ENCODE results near the gene CAMTA1. TPM values are rescaled to one million over a fixed set of nuclear protein-coding genes. Genes with fewer than 3 reads are reported as not detected.

Gene CAMTA1
- polyA plus RNA-seq, 1 experiment = 23.1 TPM

DNA sequence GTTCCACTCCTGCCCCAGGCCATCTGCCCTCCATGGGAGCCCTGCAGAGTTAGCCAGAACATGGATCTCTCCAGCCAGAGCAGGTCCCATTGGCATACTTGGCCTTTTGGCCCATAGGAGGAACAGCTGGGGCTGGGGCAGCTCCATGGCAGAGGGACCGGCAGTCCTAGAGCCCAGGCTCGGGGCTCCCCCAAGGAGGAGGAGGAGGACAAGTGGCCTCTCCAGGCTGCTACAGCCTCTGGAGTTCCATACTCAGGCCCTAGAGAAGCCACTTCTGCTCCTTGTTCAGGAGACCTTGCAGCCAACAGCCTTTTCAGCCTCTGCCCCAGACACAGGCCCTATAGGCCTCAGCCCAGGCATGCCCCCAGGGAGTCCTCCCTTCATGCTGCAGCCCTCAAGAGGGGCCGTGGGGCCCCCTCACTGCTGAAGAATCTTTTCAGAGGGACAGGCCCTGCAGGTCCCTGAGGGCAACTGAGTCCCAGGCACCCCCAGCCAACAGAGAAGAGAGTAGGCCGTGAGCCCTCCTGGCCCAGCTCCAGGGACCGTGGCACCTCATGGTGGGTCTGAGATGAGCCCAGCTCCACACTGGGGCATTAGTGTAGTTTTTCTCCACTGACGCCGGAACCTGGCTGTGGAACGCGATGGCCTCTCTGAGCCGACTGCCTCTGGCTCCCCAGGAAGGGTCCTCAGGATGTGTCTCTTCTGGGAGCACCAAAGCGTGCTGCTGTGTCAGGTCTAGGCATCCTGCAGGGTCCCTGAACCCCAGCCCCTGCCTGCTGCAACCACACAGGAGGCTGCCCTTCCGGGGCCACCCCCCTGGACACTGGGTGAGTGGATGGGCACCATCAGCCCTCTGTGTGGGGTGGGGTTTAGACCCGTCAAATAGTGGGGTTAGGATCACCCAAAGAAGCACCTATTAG lies 688.2 kb downstream of the CAMTA1 start:
- Histone ChIP-seq H3K27me3 (ENCODE audit: control insufficient read depth, insufficient read depth, low read length) (no peaks in the 10 kb centered on the region), H3K36me3 (ENCODE audit: control insufficient read depth, insufficient read depth, low read length) (no peaks in the 10 kb centered on the region), H3K4me3 (ENCODE audit: low read depth, low read length) (no peak overlapping the region)
- no peak for DNase-seq (ENCODE audit: low read depth)
- ChIA-PET CTCF (no interaction called here), POLR2A (no interaction called here)
- TF ChIP-seq, protein P1, sequence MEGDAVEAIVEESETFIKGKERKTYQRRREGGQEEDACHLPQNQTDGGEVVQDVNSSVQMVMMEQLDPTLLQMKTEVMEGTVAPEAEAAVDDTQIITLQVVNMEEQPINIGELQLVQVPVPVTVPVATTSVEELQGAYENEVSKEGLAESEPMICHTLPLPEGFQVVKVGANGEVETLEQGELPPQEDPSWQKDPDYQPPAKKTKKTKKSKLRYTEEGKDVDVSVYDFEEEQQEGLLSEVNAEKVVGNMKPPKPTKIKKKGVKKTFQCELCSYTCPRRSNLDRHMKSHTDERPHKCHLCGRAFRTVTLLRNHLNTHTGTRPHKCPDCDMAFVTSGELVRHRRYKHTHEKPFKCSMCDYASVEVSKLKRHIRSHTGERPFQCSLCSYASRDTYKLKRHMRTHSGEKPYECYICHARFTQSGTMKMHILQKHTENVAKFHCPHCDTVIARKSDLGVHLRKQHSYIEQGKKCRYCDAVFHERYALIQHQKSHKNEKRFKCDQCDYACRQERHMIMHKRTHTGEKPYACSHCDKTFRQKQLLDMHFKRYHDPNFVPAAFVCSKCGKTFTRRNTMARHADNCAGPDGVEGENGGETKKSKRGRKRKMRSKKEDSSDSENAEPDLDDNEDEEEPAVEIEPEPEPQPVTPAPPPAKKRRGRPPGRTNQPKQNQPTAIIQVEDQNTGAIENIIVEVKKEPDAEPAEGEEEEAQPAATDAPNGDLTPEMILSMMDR (IDR thresholded peaks at IDR 0.05; ENCODE audit: insufficient read depth, low read depth, low read length) = no peak

DNA sequence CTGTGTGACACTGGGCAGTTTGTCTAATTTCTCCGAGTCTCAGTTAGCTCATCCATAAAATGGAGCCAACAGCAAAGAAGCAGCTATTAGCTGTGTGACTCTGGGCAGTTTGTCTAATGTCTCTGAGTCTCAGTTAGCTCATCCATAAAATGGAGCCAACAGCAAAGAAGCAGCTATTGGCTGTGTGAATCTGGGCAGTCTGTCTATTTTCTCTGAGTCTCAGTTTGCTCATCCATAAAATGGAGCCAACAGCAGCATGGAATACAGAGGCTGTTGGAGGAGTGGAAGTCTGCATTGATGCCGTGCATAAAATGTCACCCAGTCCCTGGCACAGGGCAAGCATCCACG lies 688.9 kb downstream of the CAMTA1 start:
- no peaks in the 10 kb centered on the region for H3K27me3 ChIP-seq (ENCODE audit: control insufficient read depth, insufficient read depth, low read length)
- no peaks in the 10 kb centered on the region for H3K36me3 ChIP-seq (ENCODE audit: control insufficient read depth, insufficient read depth, low read length)
- POLR2A ChIA-PET = no interaction called here
- CTCF ChIA-PET = no interaction called here
- TF ChIP-seq, protein P1 (IDR thresholded peaks at IDR 0.05; ENCODE audit: insufficient read depth, low read depth, low read length) = no peak
- no peak overlapping the region for H3K4me3 ChIP-seq (ENCODE audit: low read depth, low read length)
- no peak for DNase-seq (ENCODE audit: low read depth)

DNA sequence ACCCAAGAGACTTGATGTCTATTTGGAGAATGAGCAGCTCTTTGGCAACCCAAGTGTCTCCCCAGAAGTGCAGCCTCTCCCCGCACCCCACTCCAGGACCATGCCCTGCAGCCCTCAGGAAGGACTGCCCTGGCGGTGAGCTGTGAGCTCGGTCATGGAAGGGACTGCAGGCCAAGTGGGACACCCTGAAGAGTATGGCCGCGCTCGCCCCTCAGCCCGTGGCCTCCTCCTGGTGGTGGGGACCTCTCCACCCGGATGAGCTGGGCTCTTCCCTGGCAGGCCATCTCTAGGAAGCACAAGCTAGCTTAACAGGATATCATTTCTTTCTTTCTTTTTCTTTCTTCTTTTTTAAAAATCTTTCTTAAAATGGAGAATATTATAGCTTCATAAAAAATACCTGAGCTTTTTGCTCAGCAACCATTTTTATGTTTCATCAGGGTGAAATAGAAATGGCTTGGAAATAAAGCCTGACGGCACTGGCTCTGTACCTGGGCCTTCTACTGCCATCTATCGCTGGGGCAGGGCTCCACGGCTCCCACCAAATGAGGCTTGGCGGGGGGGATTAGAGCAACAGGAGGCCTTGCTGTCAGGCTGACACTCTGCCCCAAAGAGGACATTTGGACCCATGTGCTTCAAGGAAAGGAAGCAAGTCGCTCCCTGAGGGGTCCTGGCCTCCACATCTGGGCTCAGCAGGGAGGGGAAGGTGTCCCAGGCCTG lies 689.7 kb downstream of the CAMTA1 start:
- ChIA-PET CTCF (no interaction called here), POLR2A (no interaction called here)
- no peak overlapping the region for H3K4me3 ChIP-seq (ENCODE audit: low read depth, low read length)
- no peaks in the 10 kb centered on the region for H3K27me3 ChIP-seq (ENCODE audit: control insufficient read depth, insufficient read depth, low read length)
- DNase-seq (ENCODE audit: low read depth) = no peak
- TF ChIP-seq, protein P1 (IDR thresholded peaks at IDR 0.05; ENCODE audit: insufficient read depth, low read depth, low read length) = 0 out of 2 replicates have a peak, but pooled peaks have one; percentile 8
- H3K36me3 ChIP-seq (ENCODE audit: control insufficient read depth, insufficient read depth, low read length) = no peaks in the 10 kb centered on the region

DNA sequence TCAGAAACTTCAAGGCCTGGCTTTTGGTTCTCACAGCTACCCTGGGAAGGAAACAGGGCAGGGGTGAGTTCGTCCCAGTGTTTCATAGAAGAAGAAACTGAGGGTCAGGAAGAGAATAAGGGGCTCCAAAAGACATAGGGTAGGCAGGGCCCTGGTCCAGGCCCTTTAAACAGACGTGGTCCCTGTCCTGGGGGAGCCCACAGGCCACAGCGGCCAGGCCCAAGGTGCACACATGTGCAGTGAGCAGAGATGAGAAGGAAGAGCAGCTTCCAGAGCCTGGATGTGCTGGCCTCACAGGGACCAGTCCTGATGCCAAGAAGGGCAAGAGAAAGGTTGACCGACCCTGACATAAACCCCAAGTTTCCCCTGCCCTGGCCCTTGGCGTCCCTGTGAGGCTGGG lies 690.4 kb downstream of the CAMTA1 start:
- no peak overlapping the region for H3K4me3 ChIP-seq (ENCODE audit: low read depth, low read length)
- no peak for DNase-seq (ENCODE audit: low read depth)
- ChIA-PET CTCF (no interaction called here), POLR2A (no interaction called here)
- TF ChIP-seq, protein P1 (IDR thresholded peaks at IDR 0.05; ENCODE audit: insufficient read depth, low read depth, low read length) = no peak
- no peaks in the 10 kb centered on the region for H3K27me3 ChIP-seq (ENCODE audit: control insufficient read depth, insufficient read depth, low read length)
- H3K36me3 ChIP-seq (ENCODE audit: control insufficient read depth, insufficient read depth, low read length) = no peaks in the 10 kb centered on the region

DNA sequence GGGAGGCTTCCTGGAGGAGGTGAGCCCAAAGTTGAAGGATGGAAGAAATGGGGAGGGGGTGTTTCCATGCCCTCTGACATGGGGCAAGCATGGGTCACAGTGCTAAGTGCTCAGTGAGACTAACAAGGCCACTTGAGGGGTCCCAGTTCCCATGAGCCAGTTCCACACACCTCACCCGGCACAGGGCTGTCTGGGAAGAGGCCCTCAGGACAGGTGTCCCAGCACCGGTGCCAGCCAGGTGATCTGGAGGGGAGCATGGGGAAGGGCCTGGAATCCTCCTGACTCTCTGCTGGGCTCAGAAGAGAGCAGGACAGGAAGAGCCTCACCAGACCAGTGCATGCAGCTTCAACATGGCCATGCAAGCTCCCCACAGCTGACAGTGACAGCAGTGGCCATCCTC lies 691.1 kb downstream of the CAMTA1 start:
- no peak overlapping the region for H3K4me3 ChIP-seq (ENCODE audit: low read depth, low read length)
- TF ChIP-seq, protein P1 (IDR thresholded peaks at IDR 0.05; ENCODE audit: insufficient read depth, low read depth, low read length) = no peak
- no peaks in the 10 kb centered on the region for H3K27me3 ChIP-seq (ENCODE audit: control insufficient read depth, insufficient read depth, low read length)
- H3K36me3 ChIP-seq (ENCODE audit: control insufficient read depth, insufficient read depth, low read length) = no peaks in the 10 kb centered on the region
- DNase-seq (ENCODE audit: low read depth) = no peak
- ChIA-PET CTCF (no interaction called here), POLR2A (no interaction called here)
